Endothelial cell (in vitro differentiated cells): ENCODE data around the gene EFS. TPM values are rescaled to one million over a fixed set of nuclear protein-coding genes. Genes with fewer than 3 reads are reported as not detected.

Source experiments
- DNase-seq: peaks from one replicate; pipeline ENCODE4 v3.0.0; 2021; ENCODE audit warnings: low spot score
- H3K27ac Mint-ChIP-seq: one replicate; pipeline ENCODE4 v1.8.0; 2021; ENCODE audit warnings: mixed read lengths, inconsistent platforms; ENCODE audit not compliant: unreplicated experiment
- H3K27me3 Mint-ChIP-seq: one replicate; pipeline ENCODE4 v1.8.0; 2021; ENCODE audit warnings: mild to moderate bottlenecking, moderate library complexity, mixed read lengths, inconsistent platforms; ENCODE audit not compliant: unreplicated experiment
- H3K36me3 Mint-ChIP-seq: one replicate; pipeline ENCODE4 v1.8.0; 2021; ENCODE audit warnings: mild to moderate bottlenecking, low read depth, mixed read lengths, inconsistent platforms; ENCODE audit not compliant: unreplicated experiment
- H3K4me1 Mint-ChIP-seq: one replicate; pipeline ENCODE4 v1.8.0; 2021; ENCODE audit warnings: mild to moderate bottlenecking, mixed read lengths, inconsistent platforms; ENCODE audit not compliant: unreplicated experiment
- H3K4me3 Mint-ChIP-seq: one replicate; pipeline ENCODE4 v1.8.0; 2021; ENCODE audit warnings: mild to moderate bottlenecking, mixed read lengths, inconsistent platforms; ENCODE audit not compliant: unreplicated experiment
- H3K9me3 Mint-ChIP-seq: one replicate; pipeline ENCODE4 v1.8.0; 2021; ENCODE audit warnings: mixed read lengths, inconsistent platforms; ENCODE audit not compliant: unreplicated experiment
- total RNA-seq: library from RNA; stranded (reverse); fragmentation: NEBNext Ultra II Directional; extraction: Animal tissue kit (Norgen Biotek cat#: 25700); gene quantifications from one replicate; pipeline ENCODE4 v1.2.1, GENCODE V29; 2021; ENCODE audit not compliant: unreplicated experiment
- TF ChIP-seq, protein P1 (sequence below): fragments of 200-600 bp; sonication (generic); IDR thresholded peaks from one replicate; pipeline ENCODE4 v1.5.0; 2021; ENCODE audit warnings: antibody characterized with exemption; ENCODE audit not compliant: unreplicated experiment

The EFS gene
- total RNA-seq, 1 donor from 2014 or later, result 17.8 TPM

DNA sequence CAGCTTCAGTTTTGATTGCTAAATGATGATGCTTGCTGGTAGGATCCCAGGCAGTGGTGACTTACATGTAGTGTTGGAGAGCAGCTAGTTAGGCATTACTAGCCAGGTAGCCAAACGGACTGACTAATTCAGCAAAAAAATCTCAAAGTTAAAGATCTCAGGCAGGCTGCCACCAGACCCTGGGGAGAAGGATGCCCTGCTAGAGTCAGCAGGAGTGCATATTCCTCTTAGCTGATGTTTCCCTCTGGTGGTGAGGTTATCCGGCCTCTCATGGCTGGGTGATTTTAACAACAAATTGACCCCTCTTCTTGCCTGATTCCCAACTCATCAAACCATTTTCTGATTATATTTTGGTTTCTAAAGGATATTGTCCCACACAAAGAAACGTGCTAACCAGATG is 2.8 kb downstream of the EFS start:
- peaks cover 18% of the 10 kb centered on the region for H3K27me3 Mint-ChIP-seq
- H3K27ac Mint-ChIP-seq, result no peak overlapping the region
- H3K4me1 Mint-ChIP-seq, result peaks cover 34% of the 10 kb centered on the region
- no peak overlapping the region for H3K4me3 Mint-ChIP-seq
- H3K36me3 Mint-ChIP-seq, result peaks cover 8% of the 10 kb centered on the region
- TF ChIP-seq, protein P1, sequence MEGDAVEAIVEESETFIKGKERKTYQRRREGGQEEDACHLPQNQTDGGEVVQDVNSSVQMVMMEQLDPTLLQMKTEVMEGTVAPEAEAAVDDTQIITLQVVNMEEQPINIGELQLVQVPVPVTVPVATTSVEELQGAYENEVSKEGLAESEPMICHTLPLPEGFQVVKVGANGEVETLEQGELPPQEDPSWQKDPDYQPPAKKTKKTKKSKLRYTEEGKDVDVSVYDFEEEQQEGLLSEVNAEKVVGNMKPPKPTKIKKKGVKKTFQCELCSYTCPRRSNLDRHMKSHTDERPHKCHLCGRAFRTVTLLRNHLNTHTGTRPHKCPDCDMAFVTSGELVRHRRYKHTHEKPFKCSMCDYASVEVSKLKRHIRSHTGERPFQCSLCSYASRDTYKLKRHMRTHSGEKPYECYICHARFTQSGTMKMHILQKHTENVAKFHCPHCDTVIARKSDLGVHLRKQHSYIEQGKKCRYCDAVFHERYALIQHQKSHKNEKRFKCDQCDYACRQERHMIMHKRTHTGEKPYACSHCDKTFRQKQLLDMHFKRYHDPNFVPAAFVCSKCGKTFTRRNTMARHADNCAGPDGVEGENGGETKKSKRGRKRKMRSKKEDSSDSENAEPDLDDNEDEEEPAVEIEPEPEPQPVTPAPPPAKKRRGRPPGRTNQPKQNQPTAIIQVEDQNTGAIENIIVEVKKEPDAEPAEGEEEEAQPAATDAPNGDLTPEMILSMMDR, result no peak
- no peaks in the 10 kb centered on the region for H3K9me3 Mint-ChIP-seq
- DNase-seq, result no peak

DNA sequence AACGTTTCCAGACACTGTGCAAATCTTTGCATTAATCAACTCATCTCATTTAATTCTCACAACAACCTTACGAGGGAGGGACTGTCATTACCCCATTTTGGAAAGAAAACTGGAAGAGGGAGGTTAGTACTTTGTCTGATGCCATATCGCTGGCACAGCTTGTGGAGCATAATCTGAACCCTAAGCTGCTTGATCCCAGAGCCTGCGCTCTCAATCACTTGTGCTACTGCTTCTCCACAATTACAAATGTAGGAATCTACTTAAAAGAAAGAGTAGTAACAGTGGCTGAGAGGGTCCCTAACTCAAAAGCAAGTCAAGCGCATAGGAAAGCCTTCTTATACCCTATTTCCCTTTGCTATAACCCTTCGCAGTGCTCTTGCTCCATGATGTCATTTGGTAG is 3.2 kb downstream of the EFS start:
- TF ChIP-seq, protein P1, result no peak
- no peak for DNase-seq
- Mint-ChIP-seq H3K4me1 (peaks cover 29% of the 10 kb centered on the region), H3K36me3 (peaks cover 5% of the 10 kb centered on the region), H3K4me3 (no peak overlapping the region), H3K9me3 (no peaks in the 10 kb centered on the region), H3K27ac (peak overlapping the region; percentile 71), H3K27me3 (peaks cover 14% of the 10 kb centered on the region)

DNA sequence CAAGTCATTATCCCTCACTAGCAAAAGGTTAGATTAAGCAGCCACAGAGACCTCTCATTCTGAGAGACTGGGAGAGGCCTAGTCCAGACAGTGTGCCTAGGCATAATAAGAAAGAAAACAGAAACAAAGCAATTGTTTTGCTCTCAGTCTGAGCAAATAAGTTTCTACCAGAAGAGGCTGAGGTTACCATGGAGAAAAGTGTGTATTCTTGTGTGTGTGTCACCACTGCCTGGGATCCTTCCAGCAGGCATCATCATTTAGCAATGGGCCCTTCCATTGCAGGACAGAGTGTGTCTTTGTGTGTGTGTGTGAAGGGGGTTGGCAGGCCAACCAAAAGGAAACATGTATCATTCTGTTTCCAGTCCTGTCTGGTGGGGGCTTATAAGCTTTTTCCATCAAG is 3.7 kb downstream of the EFS start:
- Mint-ChIP-seq H3K4me1 (peaks cover 26% of the 10 kb centered on the region), H3K36me3 (peaks cover 8% of the 10 kb centered on the region), H3K27ac (peak overlapping the region; percentile 71), H3K9me3 (no peaks in the 10 kb centered on the region), H3K4me3 (peak overlapping the region; percentile 2), H3K27me3 (peaks cover 14% of the 10 kb centered on the region)
- TF ChIP-seq, protein P1, result no peak
- no peak for DNase-seq

DNA sequence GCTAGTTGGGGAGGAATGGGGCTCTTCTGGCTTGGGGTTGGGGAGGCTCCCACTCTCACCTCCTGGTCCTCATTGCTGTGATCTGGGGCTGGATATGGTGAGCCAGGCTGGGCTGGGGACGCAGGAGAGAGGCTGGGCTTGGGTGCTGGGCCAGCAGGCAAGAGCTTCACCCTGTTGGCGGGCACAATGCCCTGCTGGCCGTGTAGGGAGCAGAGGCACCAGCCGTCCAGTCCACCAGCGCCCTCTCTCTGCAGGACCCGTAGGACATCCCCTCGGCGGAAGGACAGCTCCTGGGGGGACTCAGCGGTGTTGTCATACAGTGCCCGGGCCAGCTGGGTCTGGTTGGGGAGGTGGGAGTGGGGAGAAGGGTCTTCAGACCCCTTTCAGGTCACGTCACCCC is 4.5 kb downstream of the EFS start:
- DNase-seq, result no peak
- Mint-ChIP-seq H3K4me3 (no peak overlapping the region), H3K27me3 (peaks cover 16% of the 10 kb centered on the region), H3K27ac (no peak overlapping the region), H3K36me3 (peaks cover 11% of the 10 kb centered on the region), H3K4me1 (peaks cover 28% of the 10 kb centered on the region), H3K9me3 (no peaks in the 10 kb centered on the region)
- TF ChIP-seq, protein P1, result no peak

DNA sequence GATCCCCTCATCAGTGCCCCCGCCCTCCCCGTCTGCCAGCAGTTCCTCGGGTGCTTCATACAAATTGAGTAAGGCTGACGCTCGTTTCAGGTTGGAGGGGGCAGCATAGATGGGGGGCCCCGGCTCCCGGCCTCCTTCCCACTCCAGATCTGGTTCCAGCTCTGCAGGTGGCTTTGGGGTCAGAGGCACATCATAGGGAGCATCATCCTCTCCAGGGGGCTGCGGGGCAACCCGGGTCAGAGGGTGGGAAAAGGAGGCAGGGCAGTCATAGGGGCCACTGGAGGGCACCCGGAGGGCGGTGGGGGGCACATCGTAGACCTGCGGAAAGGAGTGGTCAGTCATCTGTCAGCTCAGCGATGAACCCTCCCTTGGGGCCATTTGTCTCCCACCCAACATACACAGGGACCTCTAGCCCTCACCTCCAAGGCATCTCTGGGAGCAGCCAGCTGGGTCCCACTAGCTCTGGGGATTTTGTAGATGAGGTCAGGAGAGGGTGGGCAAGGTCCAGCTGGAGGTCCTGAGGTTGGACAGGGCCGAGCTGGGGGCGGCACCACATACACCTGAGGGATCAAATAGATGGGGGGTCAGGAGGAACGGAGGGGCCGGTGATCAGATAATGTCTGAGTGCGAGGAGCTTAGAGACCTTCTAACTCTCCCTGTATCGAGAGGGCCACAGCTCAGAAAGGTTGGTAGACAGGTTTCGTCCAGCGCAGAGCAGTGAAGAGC is 5.1 kb downstream of the EFS start:
- Mint-ChIP-seq H3K4me1 (peaks cover 27% of the 10 kb centered on the region), H3K27me3 (peaks cover 15% of the 10 kb centered on the region), H3K27ac (no peak overlapping the region), H3K4me3 (no peak overlapping the region), H3K36me3 (peaks cover 11% of the 10 kb centered on the region), H3K9me3 (no peaks in the 10 kb centered on the region)
- TF ChIP-seq, protein P1, result no peak
- DNase-seq, result no peak
